Superior temporal gyrus (tissue), 1 donor: ENCODE results near the gene INAFM1.

Source experiments
- DNase-seq: peaks from one replicate; pipeline ENCODE4 v3.0.0-alpha.2; 2016; ENCODE audit errors: extremely low spot score

The INAFM1 gene

GRCh38 chr19:47274071-47274890 lies at the start of gene INAFM1:
Gene INAFM1, plus strand, starts transcription at chr19:47274885. Its CDS starts 35 bp downstream, at chr19:47274920.
- peak; percentile 82 for DNase-seq

GRCh38 chr19:47225746-47226425 lies 48.8 kb upstream of the INAFM1 start:
- peak; percentile 90 for DNase-seq

- DNase-seq: peak; percentile 36
Observed at GRCh38 chr19:47226426-47227351, 48.0 kb upstream of the INAFM1 start.

- no peak for DNase-seq
Observed at GRCh38 chr19:47227352-47228167, 47.1 kb upstream of the INAFM1 start.

- no peak for DNase-seq
Observed at GRCh38 chr19:47228168-47228936, 46.3 kb upstream of the INAFM1 start.

- DNase-seq: peak; percentile 43
Observed at GRCh38 chr19:47228937-47229675, 45.6 kb upstream of the INAFM1 start.

GRCh38 chr19:47229676-47230053 lies 45.0 kb upstream of the INAFM1 start:
- peak; percentile 27 for DNase-seq

GRCh38 chr19:47230054-47230920 lies 44.4 kb upstream of the INAFM1 start:
- no peak for DNase-seq

GRCh38 chr19:47230921-47231214 lies 43.8 kb upstream of the INAFM1 start, which contains the start of gene BBC3:
Gene BBC3, minus strand, starts transcription at chr19:47231199. Its CDS starts 2,768 bp downstream, at chr19:47228431.
- no peak for DNase-seq

- peak; percentile 41 for DNase-seq
Observed at GRCh38 chr19:47231215-47232054, 43.2 kb upstream of the INAFM1 start.

GRCh38 chr19:47232422-47233211 lies 42.1 kb upstream of the INAFM1 start:
- no peak for DNase-seq

- no peak for DNase-seq
Observed at GRCh38 chr19:47236072-47236675, 38.5 kb upstream of the INAFM1 start.

GRCh38 chr19:47239152-47239551 lies 35.5 kb upstream of the INAFM1 start:
- DNase-seq: no peak

- DNase-seq: peak; percentile 74
Observed at GRCh38 chr19:47239610-47240296, 34.9 kb upstream of the INAFM1 start.

GRCh38 chr19:47240556-47240955 lies 34.1 kb upstream of the INAFM1 start:
- DNase-seq: peak; percentile 4
